Measurements from ENCODE around the gene STRAP.

Gene STRAP

DNA sequence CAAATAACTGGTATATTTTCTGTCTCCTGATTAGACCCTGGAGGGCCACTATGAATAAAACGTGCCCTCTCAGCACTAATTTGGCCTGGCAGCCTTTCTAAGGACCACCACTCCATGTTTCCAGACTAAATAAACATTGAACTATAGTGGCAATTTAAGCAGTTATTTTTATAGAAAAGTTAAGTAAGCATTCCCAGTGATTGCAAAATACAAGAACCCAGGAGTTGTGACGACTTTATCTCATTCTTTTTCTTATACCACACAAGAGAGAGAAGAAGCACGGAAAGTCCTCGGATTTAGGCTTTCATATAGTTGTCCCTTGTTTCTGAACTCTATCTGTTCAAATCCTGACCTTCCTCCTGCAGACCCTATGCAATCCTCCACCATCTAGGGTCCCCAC, 23.1 kb upstream of the STRAP start:
- Histone ChIP-seq H3K27me3 (ENCODE audit: insufficient read depth, poor library complexity, severe bottlenecking) (no peaks in the 10 kb centered on the region), H3K27ac (replicated peaks) (no peak overlapping the region), H3K4me3 (replicated peaks; ENCODE audit: insufficient read depth, low read length) (no peak overlapping the region)
- no peak for DNase-seq (ENCODE audit: low read depth in 1 of 2, low spot score in 1 of 2)
- TF ChIP-seq, protein P1, sequence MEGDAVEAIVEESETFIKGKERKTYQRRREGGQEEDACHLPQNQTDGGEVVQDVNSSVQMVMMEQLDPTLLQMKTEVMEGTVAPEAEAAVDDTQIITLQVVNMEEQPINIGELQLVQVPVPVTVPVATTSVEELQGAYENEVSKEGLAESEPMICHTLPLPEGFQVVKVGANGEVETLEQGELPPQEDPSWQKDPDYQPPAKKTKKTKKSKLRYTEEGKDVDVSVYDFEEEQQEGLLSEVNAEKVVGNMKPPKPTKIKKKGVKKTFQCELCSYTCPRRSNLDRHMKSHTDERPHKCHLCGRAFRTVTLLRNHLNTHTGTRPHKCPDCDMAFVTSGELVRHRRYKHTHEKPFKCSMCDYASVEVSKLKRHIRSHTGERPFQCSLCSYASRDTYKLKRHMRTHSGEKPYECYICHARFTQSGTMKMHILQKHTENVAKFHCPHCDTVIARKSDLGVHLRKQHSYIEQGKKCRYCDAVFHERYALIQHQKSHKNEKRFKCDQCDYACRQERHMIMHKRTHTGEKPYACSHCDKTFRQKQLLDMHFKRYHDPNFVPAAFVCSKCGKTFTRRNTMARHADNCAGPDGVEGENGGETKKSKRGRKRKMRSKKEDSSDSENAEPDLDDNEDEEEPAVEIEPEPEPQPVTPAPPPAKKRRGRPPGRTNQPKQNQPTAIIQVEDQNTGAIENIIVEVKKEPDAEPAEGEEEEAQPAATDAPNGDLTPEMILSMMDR (IDR thresholded peaks at IDR 0.05; ENCODE audit: insufficient read depth, low read length) = no peak
- TF ChIP-seq SPI1 (IDR thresholded peaks at IDR 0.05; ENCODE audit: borderline replicate concordance, low read depth) = no peak
- TF ChIP-seq, protein P2, sequence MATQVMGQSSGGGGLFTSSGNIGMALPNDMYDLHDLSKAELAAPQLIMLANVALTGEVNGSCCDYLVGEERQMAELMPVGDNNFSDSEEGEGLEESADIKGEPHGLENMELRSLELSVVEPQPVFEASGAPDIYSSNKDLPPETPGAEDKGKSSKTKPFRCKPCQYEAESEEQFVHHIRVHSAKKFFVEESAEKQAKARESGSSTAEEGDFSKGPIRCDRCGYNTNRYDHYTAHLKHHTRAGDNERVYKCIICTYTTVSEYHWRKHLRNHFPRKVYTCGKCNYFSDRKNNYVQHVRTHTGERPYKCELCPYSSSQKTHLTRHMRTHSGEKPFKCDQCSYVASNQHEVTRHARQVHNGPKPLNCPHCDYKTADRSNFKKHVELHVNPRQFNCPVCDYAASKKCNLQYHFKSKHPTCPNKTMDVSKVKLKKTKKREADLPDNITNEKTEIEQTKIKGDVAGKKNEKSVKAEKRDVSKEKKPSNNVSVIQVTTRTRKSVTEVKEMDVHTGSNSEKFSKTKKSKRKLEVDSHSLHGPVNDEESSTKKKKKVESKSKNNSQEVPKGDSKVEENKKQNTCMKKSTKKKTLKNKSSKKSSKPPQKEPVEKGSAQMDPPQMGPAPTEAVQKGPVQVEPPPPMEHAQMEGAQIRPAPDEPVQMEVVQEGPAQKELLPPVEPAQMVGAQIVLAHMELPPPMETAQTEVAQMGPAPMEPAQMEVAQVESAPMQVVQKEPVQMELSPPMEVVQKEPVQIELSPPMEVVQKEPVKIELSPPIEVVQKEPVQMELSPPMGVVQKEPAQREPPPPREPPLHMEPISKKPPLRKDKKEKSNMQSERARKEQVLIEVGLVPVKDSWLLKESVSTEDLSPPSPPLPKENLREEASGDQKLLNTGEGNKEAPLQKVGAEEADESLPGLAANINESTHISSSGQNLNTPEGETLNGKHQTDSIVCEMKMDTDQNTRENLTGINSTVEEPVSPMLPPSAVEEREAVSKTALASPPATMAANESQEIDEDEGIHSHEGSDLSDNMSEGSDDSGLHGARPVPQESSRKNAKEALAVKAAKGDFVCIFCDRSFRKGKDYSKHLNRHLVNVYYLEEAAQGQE (IDR thresholded peaks at IDR 0.05; ENCODE audit: insufficient replicate concordance, low read depth) = no peak
- no peak for TF ChIP-seq GABPA (IDR thresholded peaks at IDR 0.05; ENCODE audit: low read depth)
- no peak for TF ChIP-seq POLR2AphosphoS5 (IDR thresholded peaks at IDR 0.05; ENCODE audit: low read depth)

DNA sequence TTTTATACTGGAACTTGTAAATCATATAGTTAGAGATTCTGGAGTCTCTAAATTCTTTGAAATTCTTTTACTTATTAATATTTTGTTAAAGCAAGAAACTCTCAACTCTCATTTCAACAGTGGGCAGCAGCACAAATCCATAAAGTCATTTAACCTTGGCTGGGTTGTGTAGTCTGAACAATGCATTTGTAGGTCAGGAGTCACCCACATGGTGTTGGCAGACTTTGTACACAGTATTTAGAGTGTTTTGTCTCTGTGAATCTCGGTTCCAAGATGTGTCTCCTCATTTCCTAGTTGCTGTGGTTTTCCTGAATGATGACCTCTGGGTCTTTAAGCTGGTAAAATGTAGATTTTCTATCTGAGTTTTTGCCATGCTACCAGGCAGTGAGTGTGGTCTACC, 20.8 kb upstream of the STRAP start:
- no peaks in the 10 kb centered on the region for H3K27me3 ChIP-seq (ENCODE audit: insufficient read depth, poor library complexity, severe bottlenecking)
- H3K27ac ChIP-seq (replicated peaks) = no peak overlapping the region
- DNase-seq (ENCODE audit: low read depth in 1 of 2, low spot score in 1 of 2) = no peak
- TF ChIP-seq, protein P1 (IDR thresholded peaks at IDR 0.05; ENCODE audit: insufficient read depth, low read length) = no peak
- TF ChIP-seq GABPA (IDR thresholded peaks at IDR 0.05; ENCODE audit: low read depth) = no peak
- TF ChIP-seq, protein P2 (IDR thresholded peaks at IDR 0.05; ENCODE audit: insufficient replicate concordance, low read depth) = no peak
- H3K4me3 ChIP-seq (replicated peaks; ENCODE audit: insufficient read depth, low read length) = no peak overlapping the region

DNA sequence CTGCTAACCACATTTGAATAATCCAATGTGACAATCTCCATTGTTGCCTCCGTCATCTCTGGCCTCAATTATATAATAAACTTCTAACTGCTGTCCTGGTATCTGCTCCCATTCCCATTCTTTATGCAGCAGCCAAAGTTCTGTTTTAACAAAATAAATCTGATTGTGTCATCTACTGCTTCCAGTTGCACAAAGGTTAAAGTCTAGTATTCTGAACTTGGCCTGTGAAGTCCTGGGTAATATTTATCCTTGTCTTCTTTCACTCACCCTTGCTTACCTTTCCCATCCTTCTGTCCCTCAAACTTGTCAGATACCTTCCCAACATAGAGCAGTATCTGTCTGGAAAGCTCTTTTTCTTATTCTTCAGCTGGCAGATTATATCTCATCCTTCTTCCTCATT, 19.3 kb upstream of the STRAP start:
- TF ChIP-seq POLR2AphosphoS5 (IDR thresholded peaks at IDR 0.05; ENCODE audit: low read depth) (no peak), SPI1 (IDR thresholded peaks at IDR 0.05; ENCODE audit: borderline replicate concordance, low read depth) (no peak), GABPA (IDR thresholded peaks at IDR 0.05; ENCODE audit: low read depth) (no peak)
- TF ChIP-seq, protein P2 (IDR thresholded peaks at IDR 0.05; ENCODE audit: insufficient replicate concordance, low read depth) = no peak
- Histone ChIP-seq H3K27me3 (ENCODE audit: insufficient read depth, poor library complexity, severe bottlenecking) (no peaks in the 10 kb centered on the region), H3K4me3 (replicated peaks; ENCODE audit: insufficient read depth, low read length) (no peak overlapping the region), H3K27ac (replicated peaks) (no peak overlapping the region)
- DNase-seq (ENCODE audit: low read depth in 1 of 2, low spot score in 1 of 2) = no peak

DNA sequence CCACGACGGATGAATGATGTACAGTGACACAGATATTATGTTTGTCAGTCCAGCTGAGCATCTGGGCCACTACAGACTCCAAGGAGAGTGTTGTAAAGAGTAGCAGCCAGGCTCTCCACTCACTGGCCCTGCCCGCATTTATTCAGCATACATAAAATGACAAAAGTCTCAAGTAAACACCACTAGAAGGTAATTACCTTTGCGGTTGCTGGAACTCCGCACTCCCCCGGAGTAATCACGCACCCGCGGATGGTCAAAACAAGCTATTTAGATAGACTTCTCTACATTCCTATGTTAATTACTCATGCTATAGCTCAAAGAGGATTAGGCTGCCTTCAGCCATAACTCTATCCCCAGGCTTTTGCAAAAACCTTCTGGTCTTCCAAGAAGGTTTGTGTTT, 18.8 kb upstream of the STRAP start:
- Histone ChIP-seq H3K27me3 (ENCODE audit: insufficient read depth, poor library complexity, severe bottlenecking) (no peaks in the 10 kb centered on the region), H3K27ac (replicated peaks) (no peak overlapping the region), H3K4me3 (replicated peaks; ENCODE audit: insufficient read depth, low read length) (no peak overlapping the region)
- no peak for TF ChIP-seq SPI1 (IDR thresholded peaks at IDR 0.05; ENCODE audit: borderline replicate concordance, low read depth)
- TF ChIP-seq POLR2AphosphoS5 (IDR thresholded peaks at IDR 0.05; ENCODE audit: low read depth) = no peak
- TF ChIP-seq, protein P2 (IDR thresholded peaks at IDR 0.05; ENCODE audit: insufficient replicate concordance, low read depth) = no peak
- no peak for TF ChIP-seq GABPA (IDR thresholded peaks at IDR 0.05; ENCODE audit: low read depth)
- TF ChIP-seq, protein P1 (IDR thresholded peaks at IDR 0.05; ENCODE audit: insufficient read depth, low read length) = no peak
- no peak for DNase-seq (ENCODE audit: low read depth in 1 of 2, low spot score in 1 of 2)
